ENCODE results near the gene RIMBP2. TPM values are rescaled to one million over a fixed set of nuclear protein-coding genes. Genes with fewer than 3 reads are reported as not detected.

The RIMBP2 gene
- total RNA-seq, 4 donors from 2014 or later, result 0.22 to 1.4 (median 1.2) TPM; not detected in 1

DNA sequence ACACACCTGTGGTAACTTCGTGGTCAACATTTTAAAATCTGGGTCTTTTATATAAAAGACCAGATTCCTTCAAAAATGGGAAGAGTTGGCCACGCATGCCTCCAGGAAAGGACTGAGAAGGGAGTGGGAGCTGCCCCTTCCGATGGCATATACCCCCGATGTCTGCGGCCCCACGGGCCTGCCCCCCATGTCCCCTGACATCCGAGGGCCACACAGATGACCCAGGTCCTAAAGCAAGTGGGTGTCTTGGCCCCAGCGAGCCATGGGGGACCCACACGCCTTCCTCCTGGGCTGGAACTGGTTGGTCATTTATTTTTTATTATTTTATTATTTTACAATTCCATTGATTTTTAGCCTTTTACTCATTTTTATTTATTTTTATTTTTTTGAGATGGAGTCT, 235.9 kb downstream of the RIMBP2 start:
- TF ChIP-seq POLR2A (IDR thresholded peaks at IDR 0.05) (no peak), EP300 (IDR thresholded peaks at IDR 0.05) (no peak)
- TF ChIP-seq, protein P1, sequence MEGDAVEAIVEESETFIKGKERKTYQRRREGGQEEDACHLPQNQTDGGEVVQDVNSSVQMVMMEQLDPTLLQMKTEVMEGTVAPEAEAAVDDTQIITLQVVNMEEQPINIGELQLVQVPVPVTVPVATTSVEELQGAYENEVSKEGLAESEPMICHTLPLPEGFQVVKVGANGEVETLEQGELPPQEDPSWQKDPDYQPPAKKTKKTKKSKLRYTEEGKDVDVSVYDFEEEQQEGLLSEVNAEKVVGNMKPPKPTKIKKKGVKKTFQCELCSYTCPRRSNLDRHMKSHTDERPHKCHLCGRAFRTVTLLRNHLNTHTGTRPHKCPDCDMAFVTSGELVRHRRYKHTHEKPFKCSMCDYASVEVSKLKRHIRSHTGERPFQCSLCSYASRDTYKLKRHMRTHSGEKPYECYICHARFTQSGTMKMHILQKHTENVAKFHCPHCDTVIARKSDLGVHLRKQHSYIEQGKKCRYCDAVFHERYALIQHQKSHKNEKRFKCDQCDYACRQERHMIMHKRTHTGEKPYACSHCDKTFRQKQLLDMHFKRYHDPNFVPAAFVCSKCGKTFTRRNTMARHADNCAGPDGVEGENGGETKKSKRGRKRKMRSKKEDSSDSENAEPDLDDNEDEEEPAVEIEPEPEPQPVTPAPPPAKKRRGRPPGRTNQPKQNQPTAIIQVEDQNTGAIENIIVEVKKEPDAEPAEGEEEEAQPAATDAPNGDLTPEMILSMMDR (IDR thresholded peaks at IDR 0.05), result no peak
- H3K4me3 ChIP-seq, result no peak overlapping the region
- peaks cover 0 to 4% (median 0%) of the 10 kb centered on the region in 4 donors for H3K9me3 ChIP-seq
- no peak overlapping the region for H3K27ac ChIP-seq
- no peaks in the 10 kb centered on the region for H3K4me1 ChIP-seq
- H3K36me3 ChIP-seq, result no peaks in the 10 kb centered on the region
- DNase-seq (ENCODE audit: low spot score in 2 of 2), result no peak
- WGBS, 2 donors, result 83 to 87% methylated on average over 9 of the region's 9 CpGs
- H3K27me3 ChIP-seq, result no peaks in the 10 kb centered on the region

DNA sequence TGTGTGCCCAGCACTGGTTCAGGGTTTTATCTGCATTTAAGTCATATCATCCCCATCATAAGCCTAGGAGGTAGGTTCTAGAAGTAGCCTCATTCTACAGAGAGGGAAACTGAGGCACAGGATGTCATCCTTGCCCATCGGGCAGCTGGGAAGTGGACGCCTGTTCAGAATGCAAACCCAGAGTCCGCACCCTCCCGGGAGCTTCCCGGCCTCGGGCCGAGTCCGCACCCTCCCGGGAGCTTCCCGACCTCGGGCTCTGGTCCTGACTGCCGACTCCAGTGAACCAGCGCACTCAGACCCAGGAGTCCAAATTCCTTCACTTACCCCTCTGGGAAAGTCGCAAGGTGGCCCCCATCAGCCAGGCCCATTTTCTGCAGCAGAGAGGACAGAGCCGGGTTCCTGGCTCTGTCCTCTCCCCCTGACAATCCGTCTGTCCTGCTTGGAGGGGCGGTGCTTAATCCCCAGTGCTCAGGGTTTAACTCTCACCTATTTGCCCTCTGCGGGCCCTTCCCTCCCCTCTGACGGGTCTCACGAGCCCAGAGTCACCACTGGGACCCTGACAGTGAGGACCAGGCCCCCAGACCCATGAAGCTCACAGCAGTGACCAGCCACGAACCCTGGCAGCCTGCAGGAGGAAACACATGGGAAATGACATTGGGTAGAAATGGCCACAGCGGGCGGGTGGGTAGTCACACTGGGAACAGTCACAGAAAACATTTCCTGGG, 236.5 kb downstream of the RIMBP2 start:
- peaks cover 0 to 4% (median 0%) of the 10 kb centered on the region in 4 donors for H3K9me3 ChIP-seq
- no peaks in the 10 kb centered on the region for H3K27me3 ChIP-seq
- TF ChIP-seq EP300 (IDR thresholded peaks at IDR 0.05) (no peak), POLR2A (IDR thresholded peaks at IDR 0.05) (no peak)
- TF ChIP-seq, protein P1 (IDR thresholded peaks at IDR 0.05), result no peak
- H3K4me1 ChIP-seq, result no peaks in the 10 kb centered on the region
- H3K4me3 ChIP-seq, result no peak overlapping the region
- WGBS, 2 donors, result 62 to 67% methylated on average over 19 to 23 of the region's 23 CpGs
- no peak for DNase-seq (ENCODE audit: low spot score in 2 of 2)
- no peaks in the 10 kb centered on the region for H3K36me3 ChIP-seq
- no peak overlapping the region for H3K27ac ChIP-seq

DNA sequence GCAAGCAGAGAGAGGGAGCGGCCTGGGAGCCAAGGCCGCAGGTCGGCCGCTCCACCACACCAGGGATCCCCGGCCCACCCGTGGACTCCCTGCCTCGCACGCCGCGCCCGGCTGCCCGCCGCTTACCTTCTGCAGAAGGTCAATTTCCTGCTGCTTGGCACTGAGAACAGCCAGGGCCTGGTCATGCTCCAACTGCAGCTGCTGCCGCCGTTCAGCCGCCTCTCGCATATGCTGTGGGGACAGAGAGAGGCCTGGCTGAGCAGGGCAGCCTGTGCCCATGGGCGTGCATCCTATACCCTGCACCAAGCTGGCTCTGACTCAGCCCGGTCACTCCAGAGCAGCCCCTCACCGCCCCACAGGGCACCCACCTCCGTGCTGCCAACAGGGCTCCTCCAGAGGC, 237.3 kb downstream of the RIMBP2 start:
- Histone ChIP-seq H3K27ac (no peak overlapping the region), H3K27me3 (no peaks in the 10 kb centered on the region), H3K36me3 (no peaks in the 10 kb centered on the region), H3K4me1 (no peaks in the 10 kb centered on the region), H3K4me3 (no peak overlapping the region), H3K9me3 (peaks cover 0 to 5% (median 0%) of the 10 kb centered on the region in 4 donors)
- WGBS, 2 donors, result 89 to 94% methylated on average over 20 to 21 of the region's 21 CpGs
- TF ChIP-seq POLR2A (IDR thresholded peaks at IDR 0.05) (no peak), EP300 (IDR thresholded peaks at IDR 0.05) (no peak)
- TF ChIP-seq, protein P1 (IDR thresholded peaks at IDR 0.05), result no peak
- DNase-seq (ENCODE audit: low spot score in 2 of 2), result no peak

DNA sequence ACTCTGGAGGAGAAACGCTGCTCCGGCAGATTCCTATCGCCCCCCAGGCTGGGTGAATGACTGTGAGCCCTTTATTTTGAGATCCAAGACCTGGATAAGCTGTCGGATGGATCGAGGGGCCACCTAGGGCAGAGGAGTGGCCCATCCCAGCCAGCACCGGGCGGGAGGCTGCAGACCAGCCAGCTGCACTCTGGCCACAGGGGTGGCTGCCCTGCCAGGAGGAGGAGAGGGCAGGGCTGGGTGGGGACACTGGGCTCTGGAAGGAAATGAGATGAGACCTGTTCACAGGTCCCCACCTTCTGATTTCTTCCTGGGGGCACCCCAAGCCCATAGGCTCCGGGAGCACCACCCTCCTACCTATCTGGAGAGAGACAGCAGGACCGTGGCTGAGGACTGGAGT, 238.4 kb downstream of the RIMBP2 start:
- no peak for TF ChIP-seq POLR2A (IDR thresholded peaks at IDR 0.05)
- TF ChIP-seq, protein P1 (IDR thresholded peaks at IDR 0.05), result no peak
- no peak for TF ChIP-seq EP300 (IDR thresholded peaks at IDR 0.05)
- Histone ChIP-seq H3K9me3 (peaks cover 0 to 13% (median 0%) of the 10 kb centered on the region in 4 donors), H3K4me3 (no peak overlapping the region), H3K4me1 (no peaks in the 10 kb centered on the region), H3K27me3 (no peaks in the 10 kb centered on the region), H3K36me3 (no peaks in the 10 kb centered on the region), H3K27ac (no peak overlapping the region)
- no peak for DNase-seq (ENCODE audit: low spot score in 2 of 2)
- WGBS, 2 donors, result 57 to 63% methylated on average over 8 to 9 of the region's 9 CpGs

DNA sequence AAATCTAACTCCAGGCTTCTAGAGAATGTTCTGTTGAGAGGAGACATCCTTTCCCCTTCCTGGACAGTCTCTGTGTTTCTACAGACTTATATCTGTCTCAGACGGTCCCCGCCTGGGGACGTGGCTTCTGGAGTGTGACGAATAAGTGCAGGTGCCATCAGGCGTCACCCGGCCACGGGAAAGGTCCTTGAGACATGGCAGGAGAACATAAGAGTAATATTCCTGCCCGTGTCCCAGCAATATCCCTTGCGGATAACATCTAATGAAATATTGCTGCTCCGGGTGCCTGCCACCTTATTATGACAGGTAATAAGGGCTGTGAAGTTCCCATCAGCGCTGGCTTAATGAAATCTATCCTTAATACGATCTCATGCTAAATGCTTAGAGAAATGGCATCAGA, 238.8 kb downstream of the RIMBP2 start:
- no peaks in the 10 kb centered on the region for H3K4me1 ChIP-seq
- TF ChIP-seq EP300 (IDR thresholded peaks at IDR 0.05), result no peak
- TF ChIP-seq POLR2A (IDR thresholded peaks at IDR 0.05), result no peak
- TF ChIP-seq, protein P1 (IDR thresholded peaks at IDR 0.05), result no peak
- H3K36me3 ChIP-seq, result no peaks in the 10 kb centered on the region
- no peak for DNase-seq (ENCODE audit: low spot score in 2 of 2)
- no peak overlapping the region for H3K4me3 ChIP-seq
- no peak overlapping the region for H3K27ac ChIP-seq
- H3K9me3 ChIP-seq, result peaks cover 0 to 13% (median 0%) of the 10 kb centered on the region in 4 donors
- no peaks in the 10 kb centered on the region for H3K27me3 ChIP-seq
- 71 to 73% methylated on average over 12 of the region's 12 CpGs for WGBS, 2 donors

All from tibial nerve (tissue), 4 donors.